ENCODE data around the gene CRYL1.

The CRYL1 gene

DNA sequence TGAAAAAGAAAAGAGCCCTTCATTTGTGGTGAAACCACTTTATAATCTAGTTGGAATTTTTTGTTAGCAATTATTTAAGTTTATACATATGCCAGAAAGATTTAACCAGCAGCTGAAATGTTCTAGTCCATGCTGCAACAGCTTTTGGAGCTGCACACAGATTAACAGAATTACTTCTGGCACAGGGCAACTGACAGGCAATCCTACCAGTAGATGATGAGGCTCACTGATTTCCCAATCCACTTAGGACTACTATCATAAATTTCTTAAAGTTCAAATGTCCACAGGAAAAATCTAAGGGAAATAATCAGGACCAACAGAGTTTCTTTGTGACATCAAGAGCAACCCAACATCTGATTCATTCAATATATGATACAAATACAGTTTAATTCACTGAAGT lies 78.8 kb downstream of the CRYL1 start:
- no peak for DNase-seq (ENCODE audit: low read depth)
- TF ChIP-seq, protein P1, sequence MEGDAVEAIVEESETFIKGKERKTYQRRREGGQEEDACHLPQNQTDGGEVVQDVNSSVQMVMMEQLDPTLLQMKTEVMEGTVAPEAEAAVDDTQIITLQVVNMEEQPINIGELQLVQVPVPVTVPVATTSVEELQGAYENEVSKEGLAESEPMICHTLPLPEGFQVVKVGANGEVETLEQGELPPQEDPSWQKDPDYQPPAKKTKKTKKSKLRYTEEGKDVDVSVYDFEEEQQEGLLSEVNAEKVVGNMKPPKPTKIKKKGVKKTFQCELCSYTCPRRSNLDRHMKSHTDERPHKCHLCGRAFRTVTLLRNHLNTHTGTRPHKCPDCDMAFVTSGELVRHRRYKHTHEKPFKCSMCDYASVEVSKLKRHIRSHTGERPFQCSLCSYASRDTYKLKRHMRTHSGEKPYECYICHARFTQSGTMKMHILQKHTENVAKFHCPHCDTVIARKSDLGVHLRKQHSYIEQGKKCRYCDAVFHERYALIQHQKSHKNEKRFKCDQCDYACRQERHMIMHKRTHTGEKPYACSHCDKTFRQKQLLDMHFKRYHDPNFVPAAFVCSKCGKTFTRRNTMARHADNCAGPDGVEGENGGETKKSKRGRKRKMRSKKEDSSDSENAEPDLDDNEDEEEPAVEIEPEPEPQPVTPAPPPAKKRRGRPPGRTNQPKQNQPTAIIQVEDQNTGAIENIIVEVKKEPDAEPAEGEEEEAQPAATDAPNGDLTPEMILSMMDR (IDR thresholded peaks at IDR 0.05; ENCODE audit: insufficient read depth, low read depth, low read length, missing control alignments), result no peak
- no peak overlapping the region for H3K4me3 ChIP-seq (ENCODE audit: low read length)

DNA sequence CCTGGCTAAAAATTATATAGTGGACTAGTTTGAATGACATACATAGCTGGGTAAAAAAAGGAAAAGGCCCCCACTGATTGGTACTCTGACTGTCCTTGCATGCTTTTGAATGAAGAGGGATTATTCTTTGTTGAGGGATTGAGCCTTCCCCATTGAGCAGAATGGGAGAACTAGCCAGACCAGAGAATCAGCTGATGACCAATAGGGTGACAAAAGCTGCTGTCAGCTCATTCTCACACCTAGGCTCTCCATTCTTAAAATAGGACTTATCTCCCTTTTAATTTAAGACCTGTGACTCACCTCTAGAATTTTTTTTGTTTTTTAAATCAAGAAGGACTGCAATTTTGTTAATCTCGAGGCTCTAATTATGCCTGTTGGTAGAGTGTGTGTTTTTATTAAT lies 79.3 kb downstream of the CRYL1 start:
- DNase-seq (ENCODE audit: low read depth), result peak; percentile 52
- H3K4me3 ChIP-seq (ENCODE audit: low read length), result no peak overlapping the region
- TF ChIP-seq, protein P1 (IDR thresholded peaks at IDR 0.05; ENCODE audit: insufficient read depth, low read depth, low read length, missing control alignments), result no peak

DNA sequence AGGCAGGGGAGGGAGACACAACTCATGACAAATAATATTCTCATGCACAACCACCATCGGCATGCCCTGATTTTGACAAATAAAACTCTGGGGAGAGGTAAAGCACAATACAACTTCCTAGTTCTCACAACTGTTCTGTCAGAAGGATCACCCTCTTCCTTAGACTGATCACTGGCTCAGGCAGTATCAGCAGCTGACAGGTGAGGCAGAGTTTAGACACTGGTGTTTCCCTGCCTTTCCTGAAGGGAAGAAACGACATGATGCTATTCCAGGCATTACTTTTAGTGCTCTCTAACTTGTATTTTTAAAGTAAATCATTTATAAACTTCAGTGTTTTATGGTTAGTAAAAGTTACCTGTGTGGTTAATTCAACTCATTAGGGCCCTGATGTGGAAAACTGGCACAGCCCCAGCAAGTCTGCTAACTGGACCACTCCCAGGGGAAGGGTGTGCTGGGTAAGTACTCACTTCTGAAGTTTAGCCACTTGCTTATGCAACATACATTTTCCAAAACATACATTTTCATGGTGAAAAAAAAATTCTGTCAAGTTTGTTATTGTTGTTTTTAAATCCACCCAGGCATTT lies 82.8 kb downstream of the CRYL1 start:
- DNase-seq (ENCODE audit: low read depth), result peak; percentile 38
- H3K4me3 ChIP-seq (ENCODE audit: low read length), result no peak overlapping the region
- TF ChIP-seq, protein P1 (IDR thresholded peaks at IDR 0.05; ENCODE audit: insufficient read depth, low read depth, low read length, missing control alignments), result no peak

DNA sequence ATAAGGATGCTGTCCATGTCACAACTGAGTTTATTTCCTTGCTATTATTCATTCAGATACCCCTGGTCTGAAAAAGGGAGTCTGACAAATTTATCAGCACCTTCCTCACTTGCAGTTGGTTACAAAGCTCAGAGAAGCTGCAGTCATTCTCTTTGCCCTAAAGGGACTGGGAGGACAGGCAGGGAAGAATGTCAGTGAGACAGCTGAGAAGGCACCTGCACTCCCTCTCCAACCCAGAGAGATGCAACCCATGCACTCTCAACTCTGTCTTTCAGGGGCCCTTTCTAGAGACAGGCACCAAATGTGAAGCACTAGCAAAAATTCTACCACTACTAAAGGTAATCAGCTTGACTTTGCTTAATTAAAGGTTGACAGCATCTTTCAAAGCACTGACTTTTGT lies 83.3 kb downstream of the CRYL1 start:
- TF ChIP-seq, protein P1 (IDR thresholded peaks at IDR 0.05; ENCODE audit: insufficient read depth, low read depth, low read length, missing control alignments), result no peak
- H3K4me3 ChIP-seq (ENCODE audit: low read length), result no peak overlapping the region
- DNase-seq (ENCODE audit: low read depth), result no peak

DNA sequence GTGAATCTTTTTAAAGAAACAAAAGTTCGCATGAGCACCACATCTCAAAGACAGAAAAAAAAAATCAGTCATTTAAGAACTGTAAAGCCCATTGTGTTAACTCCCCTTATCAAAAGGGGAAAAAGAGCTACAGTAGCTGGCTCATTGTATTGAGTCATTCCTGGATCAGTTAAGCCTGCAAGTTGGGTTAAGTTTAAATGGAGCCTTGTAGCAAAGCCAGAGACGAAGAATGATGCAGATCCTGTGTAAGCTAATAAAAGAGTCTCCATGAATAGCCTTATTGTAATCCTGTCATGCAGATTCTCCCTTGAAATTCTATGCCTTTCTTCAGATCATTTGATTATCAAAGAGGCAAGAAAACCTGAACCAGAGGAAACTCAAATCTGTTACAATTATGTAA lies 83.8 kb downstream of the CRYL1 start:
- DNase-seq (ENCODE audit: low read depth), result peak; percentile 46
- TF ChIP-seq, protein P1 (IDR thresholded peaks at IDR 0.05; ENCODE audit: insufficient read depth, low read depth, low read length, missing control alignments), result no peak
- H3K4me3 ChIP-seq (ENCODE audit: low read length), result no peak overlapping the region

DNA sequence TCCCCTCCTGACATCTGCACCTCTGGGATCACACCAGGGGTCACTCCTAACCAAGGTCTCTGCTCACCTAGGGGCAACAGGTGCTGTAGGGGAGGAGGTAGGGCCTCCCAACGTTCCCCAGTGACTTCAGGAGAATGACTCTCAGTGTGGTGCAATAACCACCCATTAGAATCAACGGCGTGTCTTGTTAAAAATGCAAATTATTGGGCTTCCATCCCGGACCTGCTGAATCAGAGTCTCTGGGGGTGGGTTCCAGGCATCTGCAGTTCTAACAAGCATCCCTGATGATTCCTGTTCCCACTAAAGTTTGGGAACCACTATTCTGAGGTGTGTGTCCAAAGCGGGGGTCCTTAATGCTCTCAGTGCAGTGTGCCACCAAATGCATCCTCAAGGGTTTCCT lies 84.6 kb downstream of the CRYL1 start:
- TF ChIP-seq, protein P1 (IDR thresholded peaks at IDR 0.05; ENCODE audit: insufficient read depth, low read depth, low read length, missing control alignments), result no peak
- DNase-seq (ENCODE audit: low read depth), result no peak
- no peak overlapping the region for H3K4me3 ChIP-seq (ENCODE audit: low read length)

DNA sequence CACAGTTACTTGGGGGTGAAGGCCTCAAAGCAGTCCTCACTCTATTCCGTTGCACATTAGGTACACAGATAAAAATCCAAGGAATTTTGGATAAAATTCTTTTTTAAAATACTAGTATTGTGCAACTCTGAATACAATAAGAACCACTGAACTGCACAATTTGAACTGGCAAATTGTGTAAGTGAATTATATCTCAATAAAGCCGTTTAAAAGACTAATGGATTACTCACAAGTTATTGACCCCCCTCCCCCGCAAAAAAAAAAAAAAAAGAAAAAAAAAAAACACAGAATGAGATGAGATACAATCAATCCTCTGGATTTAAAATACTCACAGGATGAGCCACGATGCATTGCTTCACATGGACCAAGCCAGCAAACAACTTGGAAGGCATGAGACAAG lies 86.4 kb downstream of the CRYL1 start:
- DNase-seq (ENCODE audit: low read depth), result no peak
- TF ChIP-seq, protein P1 (IDR thresholded peaks at IDR 0.05; ENCODE audit: insufficient read depth, low read depth, low read length, missing control alignments), result no peak
- H3K4me3 ChIP-seq (ENCODE audit: low read length), result no peak overlapping the region

All from epithelial cell of esophagus (primary cell).